Regular cardiac myocyte (primary cell): Measurements from ENCODE around the gene DTX4. TPM values are rescaled to one million over a fixed set of nuclear protein-coding genes. Genes with fewer than 3 reads are reported as not detected.

Source experiments
- total RNA-seq: library from RNA; depleted of rRNA; stranded (reverse); fragments of >200 nt; gene quantifications from 2 replicates; pipeline ENCODE4 v1.2.3, GENCODE V29; 2014

DTX4 gene
- 0.19 and 0.85 TPM in 2 replicates for total RNA-seq

GRCh38 chr11:59171508-59172322 lies at the start of gene DTX4:
TSS of gene DTX4 (plus strand) at chr11:59172132. CDS start at chr11:59172596, 464 bp downstream.

GRCh38 chr11:59142530-59143507 lies 29.1 kb upstream of the DTX4 start, which contains the start of gene FAM111A:
TSS of gene FAM111A (plus strand) at chr11:59142856. CDS start at chr11:59148873, 6,017 bp downstream.

GRCh38 chr11:59212744-59213631 lies 41.1 kb downstream of the DTX4 start, which contains the start of gene MPEG1:
TSS of gene MPEG1 (minus strand) at chr11:59212927. CDS start at chr11:59212865, 62 bp downstream.

Other genes starting within 250 kb of the DTX4 start
- 0.56 and 0.58 TPM in 2 replicates for gene GLYATL1, start 232.6 kb upstream of the DTX4 start, total RNA-seq
- not detected in 2 replicates for gene GLYATL1B, start 85.8 kb upstream of the DTX4 start, total RNA-seq
- 2.3 and 21.9 TPM in 2 replicates for gene FAM111B, start 64.9 kb upstream of the DTX4 start, total RNA-seq
- 44.8 and 69.8 TPM in 2 replicates for gene FAM111A, start 29.3 kb upstream of the DTX4 start, total RNA-seq
- not detected in 2 replicates for gene MPEG1, start 40.8 kb downstream of the DTX4 start, total RNA-seq
- not detected in 2 replicates for gene OR5AN1, start 186.8 kb downstream of the DTX4 start, total RNA-seq